Measurements from ENCODE around the gene ANKRD34C. TPM values are rescaled to one million over a fixed set of nuclear protein-coding genes. Genes with fewer than 3 reads are reported as not detected.

The ANKRD34C gene
- total RNA-seq, 1 experiment from 2014 or later = not detected

DNA sequence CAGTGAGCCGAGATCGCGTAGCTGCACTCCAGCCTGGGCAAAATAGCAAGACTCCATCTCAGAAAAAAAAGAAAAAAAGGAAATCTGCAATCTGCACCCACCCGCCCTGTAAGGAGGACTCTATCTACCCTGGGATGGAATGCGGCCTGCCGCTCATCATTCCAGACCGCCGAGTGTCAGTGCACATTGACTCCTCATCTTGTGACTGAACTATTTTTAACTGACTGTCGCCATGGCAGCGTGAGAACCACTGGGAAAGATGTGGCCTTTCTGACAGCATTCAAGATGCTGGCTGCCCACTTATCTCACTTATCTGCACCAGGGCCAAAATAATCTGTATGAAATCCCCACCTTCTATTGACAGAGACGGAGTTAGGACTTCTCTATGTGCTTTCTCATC, 38.8 kb upstream of the ANKRD34C start:
- Histone ChIP-seq H3K9me3 (ENCODE audit: low read length) (no peaks in the 10 kb centered on the region), H3K9me2 (replicated peaks; ENCODE audit: low read length) (no peaks in the 10 kb centered on the region), H3K27ac (ENCODE audit: low read length) (no peak overlapping the region), H3K4me3 (ENCODE audit: low read length) (no peak overlapping the region), H3K4me2 (ENCODE audit: low read length) (no peak overlapping the region), H3K27me3 (ENCODE audit: low read length) (peaks cover 25% of the 10 kb centered on the region; the same call in 1 of the 2 replicates), H3K79me2 (ENCODE audit: low read length) (no peaks in the 10 kb centered on the region), H2AFZ (ENCODE audit: low read length) (no peak overlapping the region), H3K4me1 (ENCODE audit: insufficient read depth, low read length) (no peaks in the 10 kb centered on the region), H4K20me1 (ENCODE audit: low read length) (no peaks in the 10 kb centered on the region), H3K36me3 (ENCODE audit: low read depth, low read length) (no peaks in the 10 kb centered on the region), H3K9ac (ENCODE audit: low read length) (no peak overlapping the region), H3F3A (ENCODE audit: low read length, unreplicated experiment) (no peaks in the 10 kb centered on the region)
- POLR2A ChIA-PET (ENCODE audit: unreplicated experiment) = no interaction called here
- intact Hi-C loops (cut with micrococcal nuclease) = no loop called here
- DNase-seq (no peak), ATAC-seq (no peak)
- TF ChIP-seq, protein P1, sequence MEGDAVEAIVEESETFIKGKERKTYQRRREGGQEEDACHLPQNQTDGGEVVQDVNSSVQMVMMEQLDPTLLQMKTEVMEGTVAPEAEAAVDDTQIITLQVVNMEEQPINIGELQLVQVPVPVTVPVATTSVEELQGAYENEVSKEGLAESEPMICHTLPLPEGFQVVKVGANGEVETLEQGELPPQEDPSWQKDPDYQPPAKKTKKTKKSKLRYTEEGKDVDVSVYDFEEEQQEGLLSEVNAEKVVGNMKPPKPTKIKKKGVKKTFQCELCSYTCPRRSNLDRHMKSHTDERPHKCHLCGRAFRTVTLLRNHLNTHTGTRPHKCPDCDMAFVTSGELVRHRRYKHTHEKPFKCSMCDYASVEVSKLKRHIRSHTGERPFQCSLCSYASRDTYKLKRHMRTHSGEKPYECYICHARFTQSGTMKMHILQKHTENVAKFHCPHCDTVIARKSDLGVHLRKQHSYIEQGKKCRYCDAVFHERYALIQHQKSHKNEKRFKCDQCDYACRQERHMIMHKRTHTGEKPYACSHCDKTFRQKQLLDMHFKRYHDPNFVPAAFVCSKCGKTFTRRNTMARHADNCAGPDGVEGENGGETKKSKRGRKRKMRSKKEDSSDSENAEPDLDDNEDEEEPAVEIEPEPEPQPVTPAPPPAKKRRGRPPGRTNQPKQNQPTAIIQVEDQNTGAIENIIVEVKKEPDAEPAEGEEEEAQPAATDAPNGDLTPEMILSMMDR (conservative IDR thresholded peaks at IDR 0.05; ENCODE audit: low read depth, low read length) = no peak
- TF ChIP-seq EZH2 (IDR thresholded peaks at IDR 0.05; ENCODE audit: low read length, unreplicated experiment) (no peak), EZH2phosphoT487 (IDR thresholded peaks at IDR 0.05; ENCODE audit: borderline replicate concordance, low read length) (no peak)
- CTCF ChIA-PET = no interaction called here
- BruUV-seq (replicated peaks) = no TSS peak

DNA sequence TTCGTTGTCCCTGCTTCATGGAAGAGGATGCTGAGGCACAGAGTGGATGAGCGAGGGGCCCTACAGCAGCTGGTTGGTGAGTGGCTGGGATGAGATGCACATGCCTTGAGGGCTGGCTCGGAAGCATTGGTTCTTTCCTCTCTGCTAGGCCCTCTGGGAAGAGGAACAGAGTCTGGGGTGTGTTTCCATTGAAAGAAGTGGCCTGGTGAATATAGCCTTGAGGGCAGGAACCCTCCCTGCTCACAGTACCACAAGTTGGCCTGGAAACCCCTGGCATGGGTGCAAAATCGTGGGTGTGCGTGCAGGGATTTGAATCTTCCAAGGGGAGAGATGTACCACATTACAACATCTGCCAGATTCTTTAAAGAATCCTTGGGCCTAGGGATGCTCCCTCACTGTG, 37.6 kb upstream of the ANKRD34C start:
- POLR2A ChIA-PET (ENCODE audit: unreplicated experiment) = no interaction called here
- Histone ChIP-seq H3K36me3 (ENCODE audit: low read depth, low read length) (no peaks in the 10 kb centered on the region), H4K20me1 (ENCODE audit: low read length) (no peaks in the 10 kb centered on the region), H3K27ac (ENCODE audit: low read length) (no peak overlapping the region), H3K79me2 (ENCODE audit: low read length) (no peaks in the 10 kb centered on the region), H3K4me2 (ENCODE audit: low read length) (no peak overlapping the region), H3K9me2 (replicated peaks; ENCODE audit: low read length) (no peaks in the 10 kb centered on the region), H3K4me3 (ENCODE audit: low read length) (no peak overlapping the region), H2AFZ (ENCODE audit: low read length) (no peak overlapping the region), H3K9ac (ENCODE audit: low read length) (no peak overlapping the region), H3K9me3 (ENCODE audit: low read length) (no peaks in the 10 kb centered on the region), H3K27me3 (ENCODE audit: low read length) (peaks cover 29% of the 10 kb centered on the region; the same call in 1 of the 2 replicates), H3K4me1 (ENCODE audit: insufficient read depth, low read length) (no peaks in the 10 kb centered on the region), H3F3A (ENCODE audit: low read length, unreplicated experiment) (no peaks in the 10 kb centered on the region)
- TF ChIP-seq EZH2 (IDR thresholded peaks at IDR 0.05; ENCODE audit: low read length, unreplicated experiment) (no peak), EZH2phosphoT487 (IDR thresholded peaks at IDR 0.05; ENCODE audit: borderline replicate concordance, low read length) (no peak)
- TF ChIP-seq, protein P1 (conservative IDR thresholded peaks at IDR 0.05; ENCODE audit: low read depth, low read length) = no peak
- CTCF ChIA-PET = no interaction called here
- DNase-seq = no peak
- intact Hi-C loops (cut with micrococcal nuclease) = no loop called here
- no TSS peak for BruUV-seq (replicated peaks)
- ATAC-seq = no peak

DNA sequence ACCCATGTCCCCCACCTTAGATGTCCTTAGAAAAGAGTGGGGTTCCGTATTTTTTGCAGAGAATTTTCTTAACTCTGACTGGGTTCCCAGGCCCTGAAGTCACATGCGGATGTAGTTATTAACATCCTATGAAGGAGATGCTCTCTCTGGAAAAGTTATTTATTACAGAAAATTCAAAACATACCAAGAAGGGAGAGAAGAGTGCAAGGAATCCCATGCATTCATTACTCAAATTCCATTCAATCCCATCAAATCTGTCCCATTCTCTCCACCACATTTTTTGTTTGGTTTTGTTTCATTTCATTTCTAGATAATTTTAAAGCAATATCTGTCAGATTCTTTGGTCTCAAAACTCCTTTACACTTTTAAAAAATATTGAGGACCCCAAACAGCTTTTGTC, 34.3 kb upstream of the ANKRD34C start:
- Histone ChIP-seq H2AFZ (ENCODE audit: low read length) (no peak overlapping the region), H3K9me3 (ENCODE audit: low read length) (no peaks in the 10 kb centered on the region), H3K4me2 (ENCODE audit: low read length) (no peak overlapping the region), H3K4me1 (ENCODE audit: insufficient read depth, low read length) (no peaks in the 10 kb centered on the region), H3K4me3 (ENCODE audit: low read length) (no peak overlapping the region), H3K9me2 (replicated peaks; ENCODE audit: low read length) (no peaks in the 10 kb centered on the region), H3F3A (ENCODE audit: low read length, unreplicated experiment) (no peaks in the 10 kb centered on the region), H3K9ac (ENCODE audit: low read length) (no peak overlapping the region), H3K27me3 (ENCODE audit: low read length) (peaks cover 49% of the 10 kb centered on the region), H3K27ac (ENCODE audit: low read length) (no peak overlapping the region), H3K36me3 (ENCODE audit: low read depth, low read length) (no peaks in the 10 kb centered on the region), H4K20me1 (ENCODE audit: low read length) (no peaks in the 10 kb centered on the region), H3K79me2 (ENCODE audit: low read length) (no peaks in the 10 kb centered on the region)
- no TSS peak for BruUV-seq (replicated peaks)
- intact Hi-C loops (cut with micrococcal nuclease) = no loop called here
- TF ChIP-seq EZH2phosphoT487 (IDR thresholded peaks at IDR 0.05; ENCODE audit: borderline replicate concordance, low read length) (no peak), EZH2 (IDR thresholded peaks at IDR 0.05; ENCODE audit: low read length, unreplicated experiment) (no peak)
- TF ChIP-seq, protein P1 (conservative IDR thresholded peaks at IDR 0.05; ENCODE audit: low read depth, low read length) = no peak
- ChIA-PET CTCF (no interaction called here), POLR2A (ENCODE audit: unreplicated experiment) (no interaction called here)
- DNase-seq (no peak), ATAC-seq (no peak)

Measured in PC-3 (cell line).